T-helper 1 cell treated with Interleukin-12 subunit alpha and Interleukin-12 subunit beta and Interleukin-4 antibody, amounts not matched to agents 30 ng/mL and 1 ng/mL, for 36 hours (primary cell): ENCODE data around the gene ZKSCAN3. TPM values are rescaled to one million over a fixed set of nuclear protein-coding genes. Genes with fewer than 3 reads are reported as not detected.
"Not testable (repeated sequence)": the region's sequence is repeated elsewhere in the genome, so short reads cannot be mapped to it uniquely, and the experiment has no call there.

ENCODE experiments used
- intact Hi-C: fragments of 100-400 bp; cut with micrococcal nuclease; formaldehyde crosslinking; loops from one replicate; pipeline ENCODE4 v1.15.1; 2024
- total RNA-seq: library from RNA; stranded (reverse); gene quantifications from 2 replicates; pipeline ENCODE4 v1.2.3, GENCODE V29; 2022

ZKSCAN3 gene
- total RNA-seq, 1 donor from 2014 or later, result 4.2 TPM

GRCh38 chr6:28371280-28371679 lies 21.5 kb downstream of the ZKSCAN3 start:
- intact Hi-C loops, result no loop called here

DNA sequence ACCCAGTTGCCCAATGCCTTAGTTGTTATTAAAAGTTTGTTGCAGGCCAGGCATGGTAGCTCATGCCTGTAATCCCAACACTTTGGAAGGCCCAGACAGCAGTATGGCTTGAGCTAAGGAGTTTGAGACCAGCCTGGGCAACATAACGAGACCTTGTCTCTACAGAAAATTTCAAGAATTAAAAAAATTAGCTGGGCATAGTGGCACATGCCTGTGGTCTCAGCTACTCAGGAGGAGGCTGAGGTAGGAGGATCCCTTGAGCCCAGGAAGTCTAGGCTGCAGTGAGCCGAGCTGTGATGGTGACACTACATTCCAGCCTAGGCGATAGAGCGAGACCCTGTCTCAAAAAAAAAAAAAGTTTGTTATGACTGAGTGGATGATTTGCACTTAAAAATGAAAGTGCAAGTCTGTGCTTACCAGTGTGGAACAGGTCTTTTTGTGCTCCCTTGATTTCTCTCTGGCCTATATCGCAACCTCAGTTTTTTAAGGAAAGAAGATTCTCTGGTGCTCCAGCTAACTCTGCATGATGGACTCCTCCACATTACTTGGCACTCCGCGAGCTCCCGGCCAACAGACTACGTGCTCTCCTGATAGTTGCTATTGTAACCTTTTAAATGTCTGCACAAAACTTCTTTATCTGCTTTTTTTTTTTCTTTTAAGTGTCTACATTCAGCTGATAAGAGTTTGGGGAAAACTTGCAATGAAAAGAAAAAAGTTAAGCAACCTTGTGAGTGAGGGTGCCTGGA lies 22.1 kb downstream of the ZKSCAN3 start:
- intact Hi-C loops, result no loop called here

DNA sequence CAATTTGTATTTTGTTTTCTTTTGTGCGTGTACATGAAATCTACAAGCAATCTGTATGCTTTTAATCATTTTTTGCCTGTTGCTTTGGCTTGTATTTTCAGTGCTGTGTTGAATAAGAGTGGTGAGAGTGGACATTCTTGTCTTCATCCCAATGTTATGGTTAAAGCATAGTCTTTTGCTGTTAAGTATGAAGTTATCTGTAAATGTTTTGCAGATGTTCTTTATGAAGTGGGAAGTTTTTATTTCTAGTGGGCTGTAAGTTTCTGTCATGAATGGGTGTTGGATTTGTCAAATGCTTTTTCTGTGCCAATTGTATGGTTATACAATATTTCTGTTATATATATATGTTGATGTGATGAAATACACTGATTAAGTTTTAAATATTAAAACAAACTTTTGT lies 24.2 kb downstream of the ZKSCAN3 start:
- intact Hi-C loops, result no loop called here

GRCh38 chr6:28377879-28378278 lies 28.1 kb downstream of the ZKSCAN3 start:
- intact Hi-C loops, result no loop called here

GRCh38 chr6:28378644-28379043 lies 28.9 kb downstream of the ZKSCAN3 start:
- intact Hi-C loops, result no loop called here

DNA sequence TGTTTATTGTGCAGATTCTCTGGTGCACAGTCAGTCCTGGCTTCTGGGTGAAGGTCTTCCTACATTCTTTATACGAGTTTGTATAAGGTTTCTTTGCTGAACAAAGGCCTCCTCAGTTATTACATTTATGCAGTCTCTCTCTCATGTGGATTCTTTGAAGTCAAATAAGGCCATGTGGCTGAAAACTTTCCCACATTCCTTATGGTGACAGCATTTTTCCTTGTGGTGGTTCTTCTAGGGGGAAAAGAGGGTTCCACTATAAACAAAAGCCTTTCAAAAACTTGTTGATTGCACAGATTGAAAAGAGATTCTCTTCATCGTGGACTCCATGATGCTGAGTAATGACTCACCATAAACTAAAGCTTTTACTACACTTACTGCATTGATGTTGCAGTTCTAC lies 30.6 kb downstream of the ZKSCAN3 start:
- intact Hi-C loops, result no loop called here

GRCh38 chr6:28383235-28384142 lies 33.7 kb downstream of the ZKSCAN3 start:
- intact Hi-C loops, result loop anchor here (2.0 kb wide), 1 partner anchor 15 kb away; the partner anchor contains the start of gene ZSCAN12

- intact Hi-C loops, result no loop called here
Observed at GRCh38 chr6:28384143-28384533, 34.4 kb downstream of the ZKSCAN3 start.

DNA sequence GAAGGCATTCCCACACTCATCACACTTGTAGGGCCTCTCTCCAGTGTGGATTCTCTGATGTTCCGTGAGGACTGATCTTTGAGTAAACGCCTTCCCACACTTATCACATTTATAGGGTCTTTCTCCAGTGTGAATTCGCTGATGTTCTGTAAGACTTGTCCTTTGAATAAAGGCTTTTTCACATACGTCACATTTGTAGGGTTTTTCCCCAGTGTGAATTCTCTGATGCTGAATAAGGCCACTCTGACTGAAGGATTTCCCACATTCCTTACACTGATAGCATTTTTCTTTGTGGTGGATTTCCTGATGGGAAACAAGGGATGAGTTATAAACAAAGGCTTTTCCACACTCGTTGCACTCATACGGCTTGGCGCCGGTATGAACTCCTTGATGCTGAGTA lies 40.9 kb downstream of the ZKSCAN3 start:
- intact Hi-C loops, result no loop called here

DNA sequence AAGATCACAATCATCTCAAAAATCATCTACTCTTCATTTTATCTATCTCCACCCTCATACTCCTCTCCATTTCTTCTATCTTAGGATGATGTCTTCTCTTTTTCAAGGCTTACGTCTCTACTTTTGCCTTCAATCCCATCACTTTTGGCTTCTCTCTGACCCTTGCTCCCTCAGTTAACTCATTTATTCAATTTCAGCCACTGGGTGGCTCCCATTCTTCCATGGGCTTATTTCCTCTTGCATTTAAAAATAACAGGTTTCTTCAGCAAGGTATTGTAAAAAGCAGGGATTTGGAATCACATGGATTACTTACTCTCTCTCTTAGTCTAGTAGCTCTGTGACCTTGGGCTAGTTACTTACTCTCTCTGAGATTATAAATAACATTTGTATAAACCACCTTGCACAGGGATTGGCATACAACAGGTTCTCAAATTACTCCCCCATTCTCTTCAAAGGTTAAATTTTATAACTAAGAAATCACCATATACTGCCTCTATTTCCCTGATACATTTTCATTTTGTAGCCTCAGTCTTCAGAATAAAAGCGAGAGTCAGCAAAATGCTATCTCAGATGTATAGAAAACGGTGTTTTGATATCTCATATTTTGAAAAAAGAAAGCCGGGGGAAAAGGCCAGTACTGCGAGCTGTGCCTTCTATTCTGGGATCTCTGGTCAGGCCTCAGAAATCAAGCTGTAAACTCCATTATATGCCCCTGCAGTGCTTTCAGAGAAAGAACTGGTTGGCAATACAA lies 44.3 kb downstream of the ZKSCAN3 start:
- intact Hi-C loops, result loop anchor here (1.0 kb wide), 1 partner anchor 186 kb away; no protein-coding TSS in a partner anchor

DNA sequence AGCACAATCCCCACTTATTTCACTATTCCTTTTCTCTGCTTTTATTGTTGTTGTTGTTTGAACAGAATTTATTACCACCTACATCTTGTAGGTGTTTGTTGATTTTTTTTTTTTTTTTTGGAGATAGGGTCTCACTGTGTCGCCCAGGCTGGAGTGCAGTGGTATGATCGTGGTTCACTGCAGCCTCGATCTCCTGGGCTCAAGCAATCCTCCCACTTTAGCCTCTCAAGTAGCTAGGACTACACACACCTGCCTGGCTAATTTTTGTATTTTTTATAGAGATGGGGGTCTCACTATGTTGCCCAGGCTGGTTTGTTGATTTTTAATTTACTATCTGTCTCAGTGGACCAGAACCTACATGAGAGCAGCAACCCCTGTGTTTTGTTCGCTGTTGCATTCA lies 46.2 kb downstream of the ZKSCAN3 start:
- intact Hi-C loops, result loop anchor here (5.0 kb wide), 1 partner anchor 584 kb away; a partner anchor contains a TSS

- intact Hi-C loops, result loop anchor here (1.0 to 5.0 kb wide), 12 partner anchors 17 to 587 kb away; partner anchors contain the start of genes ZKSCAN3, ZKSCAN4, ZKSCAN8 and ZSCAN16
Observed at GRCh38 chr6:28399350-28400121, 49.8 kb downstream of the ZKSCAN3 start, which contains the start of gene ZSCAN12. Gene ZSCAN12 (minus strand): TSS chr6:28399747. CDS start chr6:28398405, 1,342 bp downstream.

DNA sequence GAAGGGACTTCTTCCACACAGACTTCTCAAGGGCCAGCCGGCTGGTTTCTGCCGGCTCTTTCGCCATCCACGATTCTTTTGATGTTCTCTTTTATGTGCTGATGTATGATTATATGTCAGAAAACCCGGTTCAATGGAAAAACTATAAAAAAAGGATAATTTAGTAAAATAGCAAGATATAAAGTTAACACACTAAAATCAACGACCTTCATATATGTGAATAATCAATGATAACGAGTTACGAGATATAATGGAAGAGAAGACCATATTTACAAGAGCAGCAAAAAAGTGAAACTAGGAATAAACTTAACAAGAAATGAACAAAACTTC lies 50.3 kb downstream of the ZKSCAN3 start:
- intact Hi-C loops, result no loop called here

DNA sequence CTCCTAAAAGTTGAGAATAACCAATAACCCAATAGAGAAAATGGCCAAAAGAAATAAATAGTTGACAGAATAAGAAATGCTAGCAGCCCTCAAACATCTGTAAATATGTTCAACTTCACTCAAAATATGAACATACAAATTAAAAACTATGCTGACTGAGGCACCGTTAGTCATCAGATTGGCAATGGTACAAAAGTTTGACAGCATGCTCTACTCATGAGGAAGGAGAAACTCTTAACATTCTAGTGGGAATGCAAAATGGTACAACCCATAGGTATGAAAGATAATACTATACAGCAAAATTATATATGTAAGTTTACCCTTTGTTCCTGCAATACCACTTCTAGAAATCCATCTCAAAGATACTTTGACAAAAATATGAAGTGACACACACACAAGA lies 51.4 kb downstream of the ZKSCAN3 start:
- intact Hi-C loops, result no loop called here

DNA sequence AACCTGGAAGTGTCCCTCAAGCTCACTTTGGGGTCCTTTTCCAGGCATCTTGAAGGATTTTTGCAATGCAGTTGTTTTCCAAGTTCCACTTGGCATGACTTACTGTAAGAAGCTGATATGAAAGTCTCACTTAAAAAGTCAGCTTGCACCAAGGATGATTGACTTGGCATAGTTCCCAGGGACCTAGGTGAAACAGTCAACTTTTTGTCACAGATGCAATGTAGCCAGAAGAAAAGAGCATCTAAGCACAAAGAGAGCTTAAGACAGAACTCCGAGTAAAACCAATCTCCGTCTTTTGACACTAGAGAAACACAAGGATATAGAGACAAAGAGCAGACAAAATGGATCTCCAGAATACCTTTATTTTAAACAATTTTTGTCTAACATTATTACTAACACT lies 52.5 kb downstream of the ZKSCAN3 start:
- intact Hi-C loops, result no loop called here

GRCh38 chr6:28403923-28404322 lies 54.2 kb downstream of the ZKSCAN3 start:
- intact Hi-C loops, result not testable (repeated sequence)

- intact Hi-C loops, result no loop called here
Observed at GRCh38 chr6:28407401-28407800, 57.7 kb downstream of the ZKSCAN3 start.

DNA sequence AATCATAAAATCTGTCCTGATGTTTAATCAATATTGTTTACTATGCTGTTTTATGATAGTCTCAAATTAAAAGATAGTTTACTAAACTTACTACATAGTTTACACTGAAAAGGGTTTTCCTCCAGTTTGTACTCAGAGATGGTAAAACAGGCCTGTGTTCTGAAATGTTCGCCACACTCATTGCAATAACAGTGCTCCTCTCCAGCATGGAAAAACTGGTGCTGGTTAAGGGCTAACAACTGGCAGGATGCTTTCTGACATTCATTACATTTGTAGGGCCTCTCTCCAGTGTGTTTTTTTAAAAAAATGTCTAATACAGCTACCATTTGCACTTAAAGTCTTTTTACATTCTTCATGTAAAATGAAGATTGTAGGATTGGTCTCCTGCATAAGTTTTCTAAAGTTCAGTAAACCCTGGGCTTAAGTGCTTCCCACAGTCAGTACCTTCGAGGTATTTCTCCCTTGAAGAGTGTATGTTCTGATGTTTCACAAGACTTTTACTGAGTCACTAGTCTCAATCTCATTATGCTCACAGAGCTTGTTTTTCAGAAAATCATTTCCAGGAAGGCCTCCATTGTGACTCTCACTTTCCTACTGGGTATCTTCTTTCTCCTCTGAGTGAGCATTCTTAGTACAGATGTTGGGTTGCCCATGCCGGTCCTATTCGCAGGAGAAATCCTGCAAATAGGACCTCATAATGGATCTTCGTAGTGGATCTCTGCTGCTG lies 58.5 kb downstream of the ZKSCAN3 start:
- intact Hi-C loops, result no loop called here

GRCh38 chr6:28410767-28411166 lies 61.0 kb downstream of the ZKSCAN3 start:
- intact Hi-C loops, result no loop called here

DNA sequence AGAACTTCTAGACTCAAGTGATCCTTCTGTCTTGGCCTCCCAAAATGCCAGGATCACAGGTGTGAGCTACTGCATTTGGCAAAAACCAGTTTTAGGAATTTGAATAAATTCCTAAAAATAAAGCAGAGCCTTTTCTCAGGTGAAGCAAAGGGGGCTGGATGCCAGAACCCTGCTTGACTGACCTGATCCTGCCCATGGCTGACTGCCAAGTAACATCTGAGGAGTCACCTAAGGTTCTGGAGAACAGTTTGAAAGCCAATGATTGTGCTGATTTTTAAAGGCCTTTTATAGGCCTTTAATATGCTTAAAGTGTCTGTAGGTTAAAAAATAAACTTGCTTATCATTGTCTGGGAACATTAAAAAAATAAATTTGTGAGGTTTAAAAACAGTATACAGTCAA lies 63.9 kb downstream of the ZKSCAN3 start:
- intact Hi-C loops, result no loop called here
